Measurements from ENCODE around the gene HOXB7.

The HOXB7 gene

DNA sequence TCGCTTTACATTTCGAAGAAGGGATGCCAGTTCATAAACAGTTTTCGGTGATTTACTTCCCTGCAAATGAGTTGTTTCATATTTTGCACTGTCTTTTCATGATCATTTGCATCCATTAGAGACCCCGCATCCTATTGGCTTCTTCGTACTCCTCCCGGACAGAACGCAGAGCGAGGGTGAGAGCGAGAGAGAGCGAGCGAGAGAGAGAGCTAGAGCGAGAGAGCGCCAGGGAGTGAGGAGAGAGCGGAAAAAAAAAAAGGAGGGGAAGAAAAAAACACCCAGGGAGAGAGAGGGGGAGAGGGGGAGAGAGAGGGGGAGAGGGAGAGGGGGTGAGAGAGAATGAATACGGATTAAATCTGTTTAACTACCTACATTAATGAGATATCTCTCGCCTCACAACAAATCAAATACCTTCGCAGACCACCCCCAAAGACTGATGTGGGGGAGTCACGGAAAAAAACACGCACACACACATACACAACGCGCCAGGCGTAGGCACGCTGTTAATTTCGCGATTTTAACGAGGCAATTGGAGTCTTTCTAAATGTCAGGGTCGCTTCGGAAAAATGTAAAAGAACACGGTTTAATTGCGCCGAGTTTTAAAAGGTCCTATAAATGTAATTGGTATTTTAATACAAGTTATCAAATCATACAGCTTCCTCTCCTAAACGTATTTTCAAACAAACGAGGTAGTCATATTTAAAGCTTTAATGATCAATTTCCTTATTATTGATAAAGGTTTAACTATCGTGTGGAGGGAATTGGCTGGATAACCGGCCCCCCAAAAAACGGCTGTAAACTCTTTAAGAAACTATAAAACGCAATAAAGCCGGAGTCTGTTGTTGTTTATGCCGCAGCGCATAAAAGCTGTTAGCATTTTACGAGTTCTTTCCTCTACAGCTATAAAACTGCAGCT is 4.5 kb upstream of the HOXB7 start, which contains the start of gene HOXB8:
Gene HOXB8, minus strand, starts transcription at position 246 of the 916 bp plus-strand sequence. CDS start 588 bp downstream, outside the sequence.
- H3K4me3 ChIP-seq (ENCODE audit: low read length), result peak within 1 kb of the TSS; percentile 67
- TF ChIP-seq, protein P1, sequence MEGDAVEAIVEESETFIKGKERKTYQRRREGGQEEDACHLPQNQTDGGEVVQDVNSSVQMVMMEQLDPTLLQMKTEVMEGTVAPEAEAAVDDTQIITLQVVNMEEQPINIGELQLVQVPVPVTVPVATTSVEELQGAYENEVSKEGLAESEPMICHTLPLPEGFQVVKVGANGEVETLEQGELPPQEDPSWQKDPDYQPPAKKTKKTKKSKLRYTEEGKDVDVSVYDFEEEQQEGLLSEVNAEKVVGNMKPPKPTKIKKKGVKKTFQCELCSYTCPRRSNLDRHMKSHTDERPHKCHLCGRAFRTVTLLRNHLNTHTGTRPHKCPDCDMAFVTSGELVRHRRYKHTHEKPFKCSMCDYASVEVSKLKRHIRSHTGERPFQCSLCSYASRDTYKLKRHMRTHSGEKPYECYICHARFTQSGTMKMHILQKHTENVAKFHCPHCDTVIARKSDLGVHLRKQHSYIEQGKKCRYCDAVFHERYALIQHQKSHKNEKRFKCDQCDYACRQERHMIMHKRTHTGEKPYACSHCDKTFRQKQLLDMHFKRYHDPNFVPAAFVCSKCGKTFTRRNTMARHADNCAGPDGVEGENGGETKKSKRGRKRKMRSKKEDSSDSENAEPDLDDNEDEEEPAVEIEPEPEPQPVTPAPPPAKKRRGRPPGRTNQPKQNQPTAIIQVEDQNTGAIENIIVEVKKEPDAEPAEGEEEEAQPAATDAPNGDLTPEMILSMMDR (conservative IDR thresholded peaks at IDR 0.05; ENCODE audit: low read length), result no peak
- DNase-seq (ENCODE audit: low read depth), result peak; percentile 32

DNA sequence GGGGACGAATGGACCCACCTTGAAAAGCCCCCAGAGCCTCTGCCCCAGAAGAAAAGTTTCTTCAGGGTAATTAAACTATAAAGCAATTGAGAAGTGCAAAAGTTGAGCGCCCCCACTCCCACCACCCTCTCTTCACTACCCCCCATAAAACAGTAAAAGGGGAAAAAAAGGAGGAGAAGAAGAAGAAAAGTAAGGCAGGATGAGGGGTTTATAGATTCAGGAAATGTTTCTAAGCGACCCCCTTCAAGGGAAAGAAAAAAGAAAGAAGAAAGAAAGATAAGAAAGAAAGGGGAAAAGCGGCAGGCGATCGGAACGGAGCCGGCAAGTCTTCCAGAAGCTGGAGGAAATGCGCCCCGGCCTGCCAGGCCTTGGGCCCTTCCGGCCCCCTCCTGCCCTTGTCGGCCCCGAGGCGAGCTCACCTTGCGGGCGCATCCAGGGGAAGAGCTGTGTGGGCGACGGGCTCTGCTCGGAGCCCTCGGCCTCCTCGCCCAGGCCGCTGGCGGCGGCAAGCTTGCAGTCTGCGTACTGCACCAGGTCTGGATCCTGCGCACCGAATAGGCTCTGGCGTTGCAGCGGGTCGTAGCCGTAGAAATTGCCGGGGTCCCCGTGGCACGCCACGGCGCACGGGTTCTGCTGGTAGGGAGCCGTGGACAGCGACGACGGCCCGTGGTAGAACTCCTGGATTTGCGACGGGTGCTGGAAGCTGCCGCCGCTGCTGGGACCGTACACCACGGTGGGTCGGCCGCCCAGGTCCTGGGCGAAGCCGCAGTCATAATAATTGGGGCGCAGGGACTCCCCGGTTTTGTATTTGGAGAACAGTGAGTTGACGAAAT is 3.3 kb upstream of the HOXB7 start:
- DNase-seq (ENCODE audit: low read depth), result no peak
- H3K4me3 ChIP-seq (ENCODE audit: low read length), result peak overlapping the region; percentile 67
- TF ChIP-seq, protein P1 (conservative IDR thresholded peaks at IDR 0.05; ENCODE audit: low read length), result no peak

DNA sequence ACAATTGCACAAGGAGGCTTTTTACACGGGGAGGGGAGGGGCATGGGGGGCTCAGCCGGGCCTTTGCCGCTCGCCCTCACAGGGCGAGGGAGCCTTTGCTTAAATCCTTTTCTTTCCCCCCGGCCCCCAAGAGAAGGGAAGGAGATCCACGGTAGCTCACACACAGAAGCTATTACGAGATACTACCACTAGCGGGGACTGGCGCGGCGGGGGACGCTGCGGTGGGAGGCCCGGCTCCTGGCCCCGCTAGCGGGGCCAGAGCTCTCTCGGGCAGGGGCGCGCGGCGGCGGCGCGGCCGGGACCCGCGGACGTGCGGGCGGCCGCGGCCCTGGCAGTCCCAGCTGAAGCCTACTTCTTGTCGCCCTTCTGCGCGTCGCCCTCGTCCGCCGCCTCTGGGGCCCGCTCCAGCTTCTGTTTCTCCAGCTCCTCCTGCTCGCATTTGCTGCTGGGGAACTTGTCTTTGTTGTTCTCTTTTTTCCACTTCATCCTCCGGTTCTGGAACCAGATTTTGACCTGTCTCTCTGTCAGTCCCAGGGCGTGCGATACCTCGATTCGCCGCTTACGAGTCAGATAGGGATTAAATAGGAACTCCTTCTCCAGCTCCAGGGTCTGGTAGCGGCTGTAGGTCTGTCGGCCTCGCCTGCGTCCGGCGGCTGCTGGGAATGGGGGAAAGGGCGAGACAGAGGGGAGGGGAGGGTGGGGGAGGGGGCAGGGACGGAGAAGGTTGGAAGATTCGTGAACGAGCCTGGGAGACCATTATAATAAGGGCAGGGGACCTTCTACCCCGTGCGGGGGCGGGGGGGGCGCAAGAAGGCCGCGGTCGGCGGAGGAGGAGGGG is 2.3 kb upstream of the HOXB7 start:
- DNase-seq (ENCODE audit: low read depth), result no peak
- peak overlapping the region; percentile 67 for H3K4me3 ChIP-seq (ENCODE audit: low read length)
- TF ChIP-seq, protein P1 (conservative IDR thresholded peaks at IDR 0.05; ENCODE audit: low read length), result peak; percentile 39

DNA sequence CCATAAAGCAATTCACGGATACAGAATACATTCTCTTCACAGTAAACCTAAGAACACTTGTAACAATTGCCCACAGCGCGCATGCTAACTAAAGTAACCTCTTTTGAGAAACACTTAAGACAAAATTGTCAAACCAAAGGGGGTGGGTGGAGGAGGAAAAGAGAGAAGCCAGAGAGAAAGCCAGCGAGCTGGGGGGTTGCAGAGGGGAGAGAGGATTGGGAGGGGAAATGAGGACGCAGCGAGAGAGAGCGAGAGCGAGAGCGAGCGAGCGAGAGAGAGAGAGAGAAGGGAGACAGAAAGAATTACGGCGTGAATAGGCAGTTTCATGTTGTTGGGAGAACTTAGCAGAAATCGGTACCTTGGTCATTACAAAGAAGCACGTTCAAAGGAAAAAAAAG is 1.6 kb upstream of the HOXB7 start:
- no peak for DNase-seq (ENCODE audit: low read depth)
- TF ChIP-seq, protein P1 (conservative IDR thresholded peaks at IDR 0.05; ENCODE audit: low read length), result no peak
- peak overlapping the region; percentile 67 for H3K4me3 ChIP-seq (ENCODE audit: low read length)

DNA sequence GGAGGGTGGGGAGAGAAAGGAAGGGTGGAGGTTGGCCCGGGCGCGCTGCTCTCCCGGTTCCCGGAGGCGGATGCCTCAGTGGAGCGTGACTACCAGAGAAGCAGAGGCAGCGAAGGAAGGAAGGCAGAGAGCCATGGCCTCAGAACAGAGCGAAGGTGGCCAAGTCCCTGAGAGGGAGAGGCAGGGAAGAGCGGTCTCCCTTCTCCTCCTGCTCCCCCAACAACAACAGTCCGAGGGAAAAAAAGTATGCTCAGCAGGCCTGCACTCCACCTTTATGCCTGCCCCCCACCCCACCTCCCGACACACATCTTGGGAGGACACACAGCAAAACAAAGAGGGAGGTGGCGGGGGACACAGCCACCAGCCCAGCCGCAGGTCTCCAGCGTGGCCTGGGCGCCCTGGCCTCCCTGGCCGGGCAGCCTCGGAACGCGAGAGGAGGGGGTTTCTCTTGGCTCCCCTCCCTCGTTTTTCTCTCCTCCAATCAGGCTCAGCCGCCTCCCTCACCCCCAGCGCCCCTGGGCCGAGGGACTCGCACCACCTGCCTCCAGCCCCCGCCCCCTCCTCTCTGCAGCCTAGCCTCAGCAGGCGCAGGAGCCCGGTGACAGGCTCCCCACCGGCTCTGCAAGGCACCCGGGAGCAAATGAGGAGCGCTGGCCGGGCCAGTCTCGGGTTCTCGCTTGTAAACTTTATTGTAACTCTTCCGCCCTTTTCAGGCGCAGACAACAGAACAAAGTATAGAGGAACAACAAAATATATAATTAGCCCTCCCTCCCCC is 1.1 kb upstream of the HOXB7 start:
- TF ChIP-seq, protein P1 (conservative IDR thresholded peaks at IDR 0.05; ENCODE audit: low read length), result no peak
- DNase-seq (ENCODE audit: low read depth), result no peak
- H3K4me3 ChIP-seq (ENCODE audit: low read length), result peak overlapping the region; percentile 67

DNA sequence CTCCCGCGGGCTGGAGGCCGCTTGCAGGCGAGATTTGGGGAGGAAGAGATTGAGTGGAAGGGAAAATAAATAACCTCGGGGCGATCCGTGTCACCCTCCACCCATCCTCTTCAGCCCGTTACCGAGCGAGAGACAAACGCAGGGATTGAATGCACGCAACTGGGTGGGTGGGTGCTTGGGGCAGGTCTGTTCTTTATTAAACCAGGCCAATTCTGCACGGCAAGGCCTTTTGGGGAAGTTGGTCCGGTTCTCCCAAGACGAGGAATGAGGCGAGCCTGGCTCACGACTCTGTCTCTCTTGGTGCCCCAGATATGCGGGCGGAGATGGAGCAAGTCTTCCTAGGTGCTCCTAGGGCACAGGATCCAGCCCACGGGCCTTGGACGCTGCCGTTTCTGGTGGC is 396 bp upstream of the HOXB7 start:
- TF ChIP-seq, protein P1 (conservative IDR thresholded peaks at IDR 0.05; ENCODE audit: low read length), result no peak
- H3K4me3 ChIP-seq (ENCODE audit: low read length), result peak overlapping the region; percentile 67
- no peak for DNase-seq (ENCODE audit: low read depth)

All from AG10803 (cell line).